GM21526 (cell line): Measurements from ENCODE around the gene RARG.

Experiments
- ATAC-seq: cut with Tn5 transposase; IDR thresholded peaks from one replicate; pipeline ENCODE4 v1.9.1; 2021; ENCODE audit warnings: moderate library complexity; ENCODE audit not compliant: unreplicated experiment, low FRiP score

Gene RARG

GRCh38 chr12:53231921-53232645, at the start of gene RARG:
RARG (minus strand) TSS chr12:53232209; CDS start chr12:53227545, 4,664 bp downstream.
- no peak for ATAC-seq

- no peak for ATAC-seq
Observed at GRCh38 chr12:53279888-53280498, 48.0 kb upstream of the RARG start.

GRCh38 chr12:53279283-53279869, 47.4 kb upstream of the RARG start:
- ATAC-seq = no peak

GRCh38 chr12:53277981-53278380, 46.0 kb upstream of the RARG start:
- ATAC-seq = no peak

GRCh38 chr12:53276511-53276910, 44.5 kb upstream of the RARG start:
- ATAC-seq = no peak

GRCh38 chr12:53274445-53274844, 42.4 kb upstream of the RARG start:
- no peak for ATAC-seq

- no peak for ATAC-seq
Observed at GRCh38 chr12:53268630-53269562, 36.9 kb upstream of the RARG start.

GRCh38 chr12:53267999-53268629, 36.1 kb upstream of the RARG start, which contains the start of gene ESPL1:
ESPL1 (plus strand) TSS chr12:53268299; CDS start chr12:53268767, 468 bp downstream.
- ATAC-seq = peak; percentile 74

GRCh38 chr12:53267306-53267998, 35.4 kb upstream of the RARG start:
- peak; percentile 12 for ATAC-seq

GRCh38 chr12:53265783-53266182, 33.8 kb upstream of the RARG start:
- ATAC-seq = no peak

GRCh38 chr12:53259891-53260290, 27.9 kb upstream of the RARG start:
- no peak for ATAC-seq

- no peak for ATAC-seq
Observed at GRCh38 chr12:53258541-53259539, 26.8 kb upstream of the RARG start.

GRCh38 chr12:53255996-53256395, 24.0 kb upstream of the RARG start:
- ATAC-seq = no peak

GRCh38 chr12:53254816-53255545, 23.0 kb upstream of the RARG start:
- ATAC-seq = no peak

- no peak for ATAC-seq
Observed at GRCh38 chr12:53253298-53253697, 21.3 kb upstream of the RARG start.

GRCh38 chr12:53252349-53252916, 20.4 kb upstream of the RARG start:
- ATAC-seq = no peak
